Vagina (tissue), 2 donors: ENCODE data around the gene ALG12.

Source experiments
- POLR2A ChIP-seq, 2 donors: fragments of 450-650 bp; IDR thresholded peaks; one replicate each; pipeline ENCODE4 v1.6.1; 2017; ENCODE audit warnings: antibody characterized with exemption in 2 of 2, mild to moderate bottlenecking in 2 of 2, moderate library complexity in 2 of 2
- POLR2AphosphoS5 ChIP-seq, 2 donors: sonication (generic); formaldehyde crosslinking; IDR thresholded peaks; one replicate each; pipeline ENCODE4 v1.9.0; 2017; ENCODE audit warnings: antibody characterized with exemption in 2 of 2, mild to moderate bottlenecking in 2 of 2, low read depth in 1 of 2; ENCODE audit not compliant: insufficient read depth in 1 of 2

DNA sequence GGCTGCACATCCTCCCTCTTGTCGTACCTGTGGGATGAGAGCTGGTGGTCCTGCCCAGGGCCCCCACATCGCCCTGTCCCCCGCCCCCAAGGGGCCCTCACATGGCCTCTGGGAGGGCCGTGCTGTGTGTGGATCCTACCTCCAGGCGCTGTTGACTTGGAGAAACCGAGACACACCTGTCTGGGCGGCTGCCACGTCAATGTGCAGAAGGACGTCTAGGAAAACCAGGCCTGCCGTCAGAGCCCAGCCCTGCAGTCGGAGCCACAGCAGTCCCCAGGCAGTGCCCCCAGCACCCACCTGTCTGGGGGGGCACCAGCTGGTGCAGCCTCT, 14.2 kb downstream of the ALG12 start:
- no peak for TF ChIP-seq POLR2A (IDR thresholded peaks at IDR 0.05)
- no peak for TF ChIP-seq POLR2AphosphoS5 (IDR thresholded peaks at IDR 0.05; ENCODE audit: insufficient read depth in 1 of 2, low read depth in 1 of 2)
